Measurements from ENCODE around the gene TIGD6. TPM values are rescaled to one million over a fixed set of nuclear protein-coding genes. Genes with fewer than 3 reads are reported as not detected.

TIGD6 gene
- total RNA-seq, 1 donor from 2014 or later = 4.7 TPM

GRCh38 chr5:149961186-149961685, 39.2 kb downstream of the TIGD6 start:
- TF ChIP-seq CTCF (IDR thresholded peaks at IDR 0.05) (no peak), POLR2AphosphoS5 (IDR thresholded peaks at IDR 0.05; ENCODE audit: insufficient read depth in 1 of 2, low read depth in 1 of 2) (no peak), POLR2A (IDR thresholded peaks at IDR 0.05) (no peak)
- peak overlapping the region; percentile 90 for H3K27ac ChIP-seq
- H3K9me3 ChIP-seq = no peaks in the 10 kb centered on the region
- no peaks in the 10 kb centered on the region for H3K36me3 ChIP-seq
- H3K27me3 ChIP-seq = no peaks in the 10 kb centered on the region
- no peak for DNase-seq (ENCODE audit: extremely low spot score in 2 of 2)
- H3K4me1 ChIP-seq = peaks cover 26% of the 10 kb centered on the region
- intact Hi-C loops (cut with DNase I) = no loop called here
- H3K4me3 ChIP-seq = peak overlapping the region; percentile 68 to 94

DNA sequence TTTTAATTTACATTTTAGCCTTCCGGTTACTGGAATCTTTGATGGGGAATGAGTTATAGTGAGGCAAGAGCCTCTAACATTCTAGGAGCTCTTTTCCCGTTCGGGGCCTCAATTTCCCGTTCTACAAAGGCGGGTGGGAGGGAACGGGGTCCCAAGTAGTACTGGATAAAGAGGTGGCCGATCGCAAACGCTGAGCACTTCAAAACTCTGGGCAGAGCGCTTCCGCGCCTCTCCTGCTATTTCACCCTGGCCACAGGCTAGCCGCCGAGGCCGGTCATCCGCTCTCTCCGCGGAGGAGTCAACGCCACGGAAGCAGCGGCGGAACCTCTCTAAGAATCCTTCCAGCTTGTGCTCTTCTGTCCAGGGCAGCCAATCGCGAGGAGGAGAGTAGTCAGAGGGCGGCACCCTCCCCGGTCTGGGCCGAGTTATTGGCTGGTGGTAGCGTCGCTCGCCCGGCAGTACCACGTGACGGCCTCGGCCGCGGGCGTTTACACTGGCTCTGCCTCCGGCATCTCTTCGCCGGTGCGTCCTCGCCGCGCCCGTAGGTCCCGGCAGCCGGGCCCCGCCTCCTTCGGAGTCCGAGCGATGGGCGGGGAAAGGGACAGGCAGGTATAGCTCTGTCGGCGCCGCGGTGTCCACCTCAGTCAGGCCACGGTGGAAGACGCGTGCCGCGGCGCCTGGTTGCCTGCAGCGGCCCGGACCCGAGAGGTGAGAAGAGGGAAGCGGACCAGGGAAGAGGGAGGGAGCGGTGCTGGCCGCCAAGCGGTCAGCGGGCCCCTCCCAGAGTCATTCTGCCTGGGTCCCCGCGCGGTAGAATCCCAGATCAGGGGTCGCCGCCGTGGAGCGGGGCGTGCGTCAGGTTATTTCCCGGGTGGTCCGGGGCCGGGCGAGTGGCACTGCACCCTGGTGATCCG, 39.9 kb downstream of the TIGD6 start, which contains the start of gene SLC26A2:
Gene SLC26A2, plus strand, starts transcription at position 487 of the 914 bp plus-strand sequence. CDS start 16,895 bp downstream, outside the sequence.
- Histone ChIP-seq H3K9me3 (no peaks in the 10 kb centered on the region), H3K27me3 (no peaks in the 10 kb centered on the region), H3K36me3 (no peaks in the 10 kb centered on the region), H3K4me1 (peaks cover 26% of the 10 kb centered on the region), H3K27ac (peak within 1 kb of the TSS; percentile 90), H3K4me3 (peak within 1 kb of the TSS; percentile 68 to 94)
- peak; percentile 98 to 99 for DNase-seq (ENCODE audit: extremely low spot score in 2 of 2)
- intact Hi-C loops (cut with DNase I) = no loop called here
- TF ChIP-seq CTCF (IDR thresholded peaks at IDR 0.05) = no peak
- TF ChIP-seq POLR2AphosphoS5 (IDR thresholded peaks at IDR 0.05; ENCODE audit: insufficient read depth in 1 of 2, low read depth in 1 of 2) = peak; percentile 95 to 99
- peak; percentile 11 to 84 for TF ChIP-seq POLR2A (IDR thresholded peaks at IDR 0.05)

- no peak for DNase-seq (ENCODE audit: extremely low spot score in 2 of 2)
These were observed 40.8 kb downstream of the TIGD6 start for GRCh38 chr5:149959406-149960236.

DNA sequence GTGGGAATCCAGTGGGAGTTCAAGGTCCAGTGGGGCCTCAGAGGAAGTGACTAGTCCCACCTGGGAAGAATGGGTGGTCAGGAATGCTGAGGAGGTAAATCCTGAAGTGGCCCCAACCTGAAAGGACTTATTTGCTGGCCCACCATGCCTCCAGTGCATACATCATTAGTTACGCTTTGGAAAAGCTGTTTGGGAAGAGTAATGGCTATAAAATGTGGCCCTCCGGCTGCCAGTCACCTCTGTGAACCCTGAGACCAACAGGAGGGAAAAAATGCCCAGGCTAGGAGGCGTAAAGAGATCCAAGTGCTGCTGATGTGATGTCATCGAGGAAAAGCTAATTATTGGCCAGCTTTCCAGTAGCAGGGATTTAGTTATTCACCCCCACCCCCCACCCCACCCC, 42.6 kb downstream of the TIGD6 start:
- no peak for DNase-seq (ENCODE audit: extremely low spot score in 2 of 2)
- no peak for TF ChIP-seq POLR2AphosphoS5 (IDR thresholded peaks at IDR 0.05; ENCODE audit: insufficient read depth in 1 of 2, low read depth in 1 of 2)
- no peak for TF ChIP-seq POLR2A (IDR thresholded peaks at IDR 0.05)
- TF ChIP-seq CTCF (IDR thresholded peaks at IDR 0.05) = no peak
- H3K27me3 ChIP-seq = no peaks in the 10 kb centered on the region
- H3K36me3 ChIP-seq = no peaks in the 10 kb centered on the region
- intact Hi-C loops (cut with DNase I) = loop anchor here (10.0 kb wide), 1 partner anchor 457 kb away; the partner anchor contains the start of gene CD74
- no peaks in the 10 kb centered on the region for H3K9me3 ChIP-seq
- H3K27ac ChIP-seq = no peak overlapping the region
- peaks cover 26% of the 10 kb centered on the region for H3K4me1 ChIP-seq
- no peak overlapping the region for H3K4me3 ChIP-seq

More at GRCh38 chr5:149959406-149960236, 40.8 kb downstream of the TIGD6 start:
- Histone ChIP-seq H3K4me1 (peaks cover 26% of the 10 kb centered on the region), H3K27ac (peak overlapping the region; percentile 90), H3K9me3 (no peaks in the 10 kb centered on the region), H3K27me3 (no peaks in the 10 kb centered on the region), H3K4me3 (peak overlapping the region; percentile 68 to 94), H3K36me3 (no peaks in the 10 kb centered on the region)
- TF ChIP-seq CTCF (IDR thresholded peaks at IDR 0.05) (no peak), POLR2AphosphoS5 (IDR thresholded peaks at IDR 0.05; ENCODE audit: insufficient read depth in 1 of 2, low read depth in 1 of 2) (no peak), POLR2A (IDR thresholded peaks at IDR 0.05) (no peak)
- intact Hi-C loops (cut with DNase I) = loop anchor here (10.0 kb wide), 1 partner anchor 455 kb away; the partner anchor contains the start of gene CD74

Measured in vagina (tissue), 2 donors.